Liver (tissue), 9 donors: Measurements from ENCODE around the gene NDUFS1. TPM values are rescaled to one million over a fixed set of nuclear protein-coding genes. Genes with fewer than 3 reads are reported as not detected.

Experiments used
- DNase-seq: peaks from one replicate; pipeline ENCODE4 v3.0.0-alpha.2; 2017; ENCODE audit warnings: low spot score
- H3K27ac ChIP-seq, 2 donors: one replicate each; pipeline ENCODE4 v1.7.0; 2013; ENCODE audit warnings: inconsistent platforms in 2 of 2, low read length in 2 of 2, control low read depth in 1 of 2, low read depth in 1 of 2, mild to moderate bottlenecking in 1 of 2
- H3K27me3 ChIP-seq, 4 donors: one replicate each; pipeline versions ENCODE4 v1.6.1 to v1.7.0; 2013; ENCODE audit warnings: low read length in 3 of 4, inconsistent platforms in 1 of 4, mild to moderate bottlenecking in 1 of 4, moderate library complexity in 1 of 4; ENCODE audit not compliant: control insufficient read depth in 4 of 4, insufficient read depth in 4 of 4
- H3K36me3 ChIP-seq, 4 donors: one replicate each; pipeline versions ENCODE4 v1.6.1 to v1.7.0; 2013; ENCODE audit warnings: low read length in 3 of 4, mild to moderate bottlenecking in 3 of 4, low read depth in 1 of 4, moderate library complexity in 1 of 4; ENCODE audit not compliant: control insufficient read depth in 4 of 4, insufficient read depth in 3 of 4
- H3K4me1 ChIP-seq, 4 donors: one replicate each; pipeline versions ENCODE4 v1.6.1 to v1.7.0; 2013; ENCODE audit warnings: low read length in 3 of 4, mild to moderate bottlenecking in 3 of 4, moderate library complexity in 1 of 4; ENCODE audit not compliant: control insufficient read depth in 4 of 4, insufficient read depth in 4 of 4
- H3K4me3 ChIP-seq, 3 donors: one replicate each; pipeline versions ENCODE4 v1.6.1 to v1.7.0; 2013; ENCODE audit warnings: low read length in 3 of 3, control low read depth in 1 of 3, low read depth in 1 of 3, mild to moderate bottlenecking in 1 of 3
- H3K9ac ChIP-seq, 2 donors: one replicate each; pipeline ENCODE4 v1.7.0; 2013; ENCODE audit warnings: low read length in 2 of 2, mild to moderate bottlenecking in 2 of 2, moderate library complexity in 2 of 2, control low read depth in 1 of 2, low read depth in 1 of 2
- H3K9me3 ChIP-seq, 4 donors: one replicate each; pipeline versions ENCODE4 v1.6.1 to v1.7.0; 2013; ENCODE audit warnings: low read length in 3 of 4; ENCODE audit not compliant: control insufficient read depth in 4 of 4
- EGR1 ChIP-seq, 2 donors: IDR thresholded peaks; 2 replicates each; pipeline ENCODE4 v1.6.1; 2016 to 2018; ENCODE audit warnings: antibody characterized with exemption in 2 of 2, low read depth in 2 of 2
- FOXA1 ChIP-seq: IDR thresholded peaks from 2 replicates; pipeline ENCODE4 v1.6.1; 2016; ENCODE audit warnings: antibody characterized with exemption
- FOXA2 ChIP-seq: IDR thresholded peaks from 2 replicates; pipeline ENCODE4 v1.6.1; 2016; ENCODE audit warnings: antibody characterized with exemption
- GABPA ChIP-seq, 2 donors: IDR thresholded peaks in 1 of 2; conservative IDR thresholded peaks in 1 of 2; 2 replicates each; pipeline ENCODE4 v1.6.1; 2016; ENCODE audit warnings: antibody characterized with exemption in 2 of 2, mild to moderate bottlenecking in 1 of 2, moderate library complexity in 1 of 2
- HNF4A ChIP-seq, 2 donors: conservative IDR thresholded peaks; 2 replicates each; pipeline ENCODE4 v1.6.1; 2016; ENCODE audit warnings: antibody characterized with exemption in 2 of 2, mild to moderate bottlenecking in 2 of 2
- HNF4G ChIP-seq: IDR thresholded peaks from 2 replicates; pipeline ENCODE4 v1.6.1; 2016; ENCODE audit warnings: antibody characterized with exemption
- JUND ChIP-seq, 2 donors: IDR thresholded peaks; 2 replicates each; pipeline ENCODE4 v1.6.1; 2016; ENCODE audit warnings: antibody characterized with exemption in 2 of 2
- NR2F2 ChIP-seq: IDR thresholded peaks from 2 replicates; pipeline ENCODE4 v1.6.1; 2016; ENCODE audit warnings: antibody characterized with exemption
- RAD21 ChIP-seq, 2 donors: IDR thresholded peaks; 2 replicates each; pipeline ENCODE4 v1.6.1; 2016; ENCODE audit warnings: antibody characterized with exemption in 2 of 2, mild to moderate bottlenecking in 2 of 2
- RXRA ChIP-seq, 2 donors: IDR thresholded peaks; 2 replicates each; pipeline ENCODE4 v1.6.1; 2017 to 2018; ENCODE audit warnings: antibody characterized with exemption in 2 of 2, mild to moderate bottlenecking in 1 of 2
- SP1 ChIP-seq: IDR thresholded peaks from 2 replicates; pipeline ENCODE4 v1.6.1; 2018; ENCODE audit warnings: antibody characterized with exemption, mild to moderate bottlenecking
- TAF1 ChIP-seq: conservative IDR thresholded peaks from 2 replicates; pipeline ENCODE4 v1.6.1; 2016; ENCODE audit warnings: antibody characterized with exemption, mild to moderate bottlenecking
- YY1 ChIP-seq: IDR thresholded peaks from 2 replicates; pipeline ENCODE4 v1.6.1; 2016; ENCODE audit warnings: antibody characterized with exemption, mild to moderate bottlenecking
- WGBS: extraction: QIAGEN DNeasy Blood & Tissue Kit; methylation state at CpG from one replicate; pipeline ENCODE4 v1.1.7; 2013; 5-methylcytosine and 5-hydroxymethylcytosine counted together
- polyA plus RNA-seq, 2 donors: library from polyadenylated mRNA; stranded (reverse) in 1 of 2; unstranded in 1 of 2; fragments of 200-250 nt in 1 of 2; fragments of >200 nt in 1 of 2; fragmentation: Nextera tagmentation in 1 of 2; extraction: Ambion mirVana in 1 of 2; gene quantifications; one replicate each; pipeline versions ENCODE4 v1.2.1 to v1.2.3, GENCODE V29; 2013 to 2015
- total RNA-seq, 2 donors: library from RNA; depleted of rRNA; stranded (reverse); fragments of >200 nt; gene quantifications; one replicate each; pipeline ENCODE4 v1.2.3, GENCODE V29; 2014
- TF ChIP-seq, protein P1 (sequence below): IDR thresholded peaks from 2 replicates; pipeline ENCODE4 v1.6.1; 2016; ENCODE audit warnings: antibody characterized with exemption
- TF ChIP-seq, protein P2 (sequence below): fragments of 150-350 bp; IDR thresholded peaks from 2 replicates; pipeline ENCODE4 v1.5.1; 2017; ENCODE audit warnings: improper control_type of control experiment, low read depth, low read length; ENCODE audit not compliant: missing input control
- TF ChIP-seq, protein P3 (sequence below): IDR thresholded peaks from 2 replicates; pipeline ENCODE4 v1.6.1; 2016; ENCODE audit warnings: antibody characterized with exemption, mild to moderate bottlenecking
- TF ChIP-seq, protein P4 (sequence below): IDR thresholded peaks from 2 replicates; pipeline ENCODE4 v1.6.1; 2016; ENCODE audit warnings: antibody characterized with exemption
- TF ChIP-seq, protein P5 (sequence below): IDR thresholded peaks from 2 replicates; pipeline ENCODE4 v1.6.1; 2016; ENCODE audit warnings: antibody characterized with exemption
- donor health status: healthy.
- donor health status: healthy.
- donor health status: healthy.
- donor health status: healthy.
- donor health status: healthy.

NDUFS1 gene
- total and polyA plus RNA-seq, 4 donors = 39.7 to 167 (median 83.2) TPM

DNA sequence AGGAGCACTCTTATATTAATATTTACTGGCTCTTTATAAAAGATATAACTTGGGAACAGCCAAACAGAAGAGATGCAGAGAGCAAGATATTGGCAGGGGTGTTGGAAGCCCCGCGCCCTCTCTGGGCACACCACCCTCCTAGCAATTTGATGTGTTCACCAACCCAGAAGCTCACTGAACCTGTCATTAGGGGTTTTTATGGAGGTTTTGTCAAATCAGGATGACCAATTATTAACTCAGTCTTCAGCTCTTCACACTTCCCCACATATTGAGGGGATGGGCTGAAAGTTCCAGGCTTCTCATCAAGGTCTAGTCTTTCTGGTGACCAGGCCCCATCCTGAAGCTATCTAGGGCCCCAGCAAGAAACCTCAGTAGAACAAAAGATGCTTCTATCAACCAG is 62.4 kb downstream of the NDUFS1 start:
- 98% methylated on average over 2 of the region's 2 CpGs for WGBS
- H3K4me1 ChIP-seq = no peaks in the 10 kb centered on the region
- DNase-seq = no peak

More for the DNA sequence above, 62.4 kb downstream of the NDUFS1 start:
- no peak for TF ChIP-seq TAF1
- no peak for TF ChIP-seq NR2F2
- no peak for TF ChIP-seq HNF4G
- TF ChIP-seq, protein P1, sequence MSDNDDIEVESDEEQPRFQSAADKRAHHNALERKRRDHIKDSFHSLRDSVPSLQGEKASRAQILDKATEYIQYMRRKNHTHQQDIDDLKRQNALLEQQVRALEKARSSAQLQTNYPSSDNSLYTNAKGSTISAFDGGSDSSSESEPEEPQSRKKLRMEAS = no peak
- TF ChIP-seq SP1 = no peak
- TF ChIP-seq, protein P2, sequence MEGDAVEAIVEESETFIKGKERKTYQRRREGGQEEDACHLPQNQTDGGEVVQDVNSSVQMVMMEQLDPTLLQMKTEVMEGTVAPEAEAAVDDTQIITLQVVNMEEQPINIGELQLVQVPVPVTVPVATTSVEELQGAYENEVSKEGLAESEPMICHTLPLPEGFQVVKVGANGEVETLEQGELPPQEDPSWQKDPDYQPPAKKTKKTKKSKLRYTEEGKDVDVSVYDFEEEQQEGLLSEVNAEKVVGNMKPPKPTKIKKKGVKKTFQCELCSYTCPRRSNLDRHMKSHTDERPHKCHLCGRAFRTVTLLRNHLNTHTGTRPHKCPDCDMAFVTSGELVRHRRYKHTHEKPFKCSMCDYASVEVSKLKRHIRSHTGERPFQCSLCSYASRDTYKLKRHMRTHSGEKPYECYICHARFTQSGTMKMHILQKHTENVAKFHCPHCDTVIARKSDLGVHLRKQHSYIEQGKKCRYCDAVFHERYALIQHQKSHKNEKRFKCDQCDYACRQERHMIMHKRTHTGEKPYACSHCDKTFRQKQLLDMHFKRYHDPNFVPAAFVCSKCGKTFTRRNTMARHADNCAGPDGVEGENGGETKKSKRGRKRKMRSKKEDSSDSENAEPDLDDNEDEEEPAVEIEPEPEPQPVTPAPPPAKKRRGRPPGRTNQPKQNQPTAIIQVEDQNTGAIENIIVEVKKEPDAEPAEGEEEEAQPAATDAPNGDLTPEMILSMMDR = no peak
- no peak for TF ChIP-seq EGR1 (IDR thresholded peaks at IDR 0.05; ENCODE audit: low read depth in 2 of 2)
- TF ChIP-seq GABPA (IDR thresholded peaks at IDR 0.05 in 1 of 2, conservative IDR thresholded peaks at IDR 0.05 in 1 of 2) = no peak
- no peak for TF ChIP-seq FOXA1
- TF ChIP-seq HNF4A (conservative IDR thresholded peaks at IDR 0.05) = no peak
- TF ChIP-seq RAD21 (IDR thresholded peaks at IDR 0.05) = no peak
- TF ChIP-seq, protein P3, sequence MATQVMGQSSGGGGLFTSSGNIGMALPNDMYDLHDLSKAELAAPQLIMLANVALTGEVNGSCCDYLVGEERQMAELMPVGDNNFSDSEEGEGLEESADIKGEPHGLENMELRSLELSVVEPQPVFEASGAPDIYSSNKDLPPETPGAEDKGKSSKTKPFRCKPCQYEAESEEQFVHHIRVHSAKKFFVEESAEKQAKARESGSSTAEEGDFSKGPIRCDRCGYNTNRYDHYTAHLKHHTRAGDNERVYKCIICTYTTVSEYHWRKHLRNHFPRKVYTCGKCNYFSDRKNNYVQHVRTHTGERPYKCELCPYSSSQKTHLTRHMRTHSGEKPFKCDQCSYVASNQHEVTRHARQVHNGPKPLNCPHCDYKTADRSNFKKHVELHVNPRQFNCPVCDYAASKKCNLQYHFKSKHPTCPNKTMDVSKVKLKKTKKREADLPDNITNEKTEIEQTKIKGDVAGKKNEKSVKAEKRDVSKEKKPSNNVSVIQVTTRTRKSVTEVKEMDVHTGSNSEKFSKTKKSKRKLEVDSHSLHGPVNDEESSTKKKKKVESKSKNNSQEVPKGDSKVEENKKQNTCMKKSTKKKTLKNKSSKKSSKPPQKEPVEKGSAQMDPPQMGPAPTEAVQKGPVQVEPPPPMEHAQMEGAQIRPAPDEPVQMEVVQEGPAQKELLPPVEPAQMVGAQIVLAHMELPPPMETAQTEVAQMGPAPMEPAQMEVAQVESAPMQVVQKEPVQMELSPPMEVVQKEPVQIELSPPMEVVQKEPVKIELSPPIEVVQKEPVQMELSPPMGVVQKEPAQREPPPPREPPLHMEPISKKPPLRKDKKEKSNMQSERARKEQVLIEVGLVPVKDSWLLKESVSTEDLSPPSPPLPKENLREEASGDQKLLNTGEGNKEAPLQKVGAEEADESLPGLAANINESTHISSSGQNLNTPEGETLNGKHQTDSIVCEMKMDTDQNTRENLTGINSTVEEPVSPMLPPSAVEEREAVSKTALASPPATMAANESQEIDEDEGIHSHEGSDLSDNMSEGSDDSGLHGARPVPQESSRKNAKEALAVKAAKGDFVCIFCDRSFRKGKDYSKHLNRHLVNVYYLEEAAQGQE = no peak
- no peak for TF ChIP-seq YY1
- no peak for TF ChIP-seq RXRA (IDR thresholded peaks at IDR 0.05)
- no peak for TF ChIP-seq FOXA2
- TF ChIP-seq, protein P4, sequence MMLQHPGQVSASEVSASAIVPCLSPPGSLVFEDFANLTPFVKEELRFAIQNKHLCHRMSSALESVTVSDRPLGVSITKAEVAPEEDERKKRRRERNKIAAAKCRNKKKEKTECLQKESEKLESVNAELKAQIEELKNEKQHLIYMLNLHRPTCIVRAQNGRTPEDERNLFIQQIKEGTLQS = no peak
- no peak for TF ChIP-seq JUND (IDR thresholded peaks at IDR 0.05)
- TF ChIP-seq, protein P5, sequence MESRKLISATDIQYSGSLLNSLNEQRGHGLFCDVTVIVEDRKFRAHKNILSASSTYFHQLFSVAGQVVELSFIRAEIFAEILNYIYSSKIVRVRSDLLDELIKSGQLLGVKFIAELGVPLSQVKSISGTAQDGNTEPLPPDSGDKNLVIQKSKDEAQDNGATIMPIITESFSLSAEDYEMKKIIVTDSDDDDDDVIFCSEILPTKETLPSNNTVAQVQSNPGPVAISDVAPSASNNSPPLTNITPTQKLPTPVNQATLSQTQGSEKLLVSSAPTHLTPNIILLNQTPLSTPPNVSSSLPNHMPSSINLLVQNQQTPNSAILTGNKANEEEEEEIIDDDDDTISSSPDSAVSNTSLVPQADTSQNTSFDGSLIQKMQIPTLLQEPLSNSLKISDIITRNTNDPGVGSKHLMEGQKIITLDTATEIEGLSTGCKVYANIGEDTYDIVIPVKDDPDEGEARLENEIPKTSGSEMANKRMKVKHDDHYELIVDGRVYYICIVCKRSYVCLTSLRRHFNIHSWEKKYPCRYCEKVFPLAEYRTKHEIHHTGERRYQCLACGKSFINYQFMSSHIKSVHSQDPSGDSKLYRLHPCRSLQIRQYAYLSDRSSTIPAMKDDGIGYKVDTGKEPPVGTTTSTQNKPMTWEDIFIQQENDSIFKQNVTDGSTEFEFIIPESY = no peak
- no peak overlapping the region for H3K9ac ChIP-seq
- H3K9me3 ChIP-seq = no peaks in the 10 kb centered on the region
- H3K27me3 ChIP-seq = no peaks in the 10 kb centered on the region
- H3K36me3 ChIP-seq = no peaks in the 10 kb centered on the region
- H3K27ac ChIP-seq = no peak overlapping the region
- no peak overlapping the region for H3K4me3 ChIP-seq
